HuH-7 (cell line): ENCODE measurements around the gene GAL3ST2.
"Not testable (repeated sequence)": the region's sequence is repeated elsewhere in the genome, so short reads cannot be mapped to it uniquely, and the experiment has no call there.

Source experiments
- DNase-seq: peaks from one replicate; pipeline ENCODE4 v3.0.0; 2011; ENCODE audit warnings: low spot score

Gene GAL3ST2

DNA sequence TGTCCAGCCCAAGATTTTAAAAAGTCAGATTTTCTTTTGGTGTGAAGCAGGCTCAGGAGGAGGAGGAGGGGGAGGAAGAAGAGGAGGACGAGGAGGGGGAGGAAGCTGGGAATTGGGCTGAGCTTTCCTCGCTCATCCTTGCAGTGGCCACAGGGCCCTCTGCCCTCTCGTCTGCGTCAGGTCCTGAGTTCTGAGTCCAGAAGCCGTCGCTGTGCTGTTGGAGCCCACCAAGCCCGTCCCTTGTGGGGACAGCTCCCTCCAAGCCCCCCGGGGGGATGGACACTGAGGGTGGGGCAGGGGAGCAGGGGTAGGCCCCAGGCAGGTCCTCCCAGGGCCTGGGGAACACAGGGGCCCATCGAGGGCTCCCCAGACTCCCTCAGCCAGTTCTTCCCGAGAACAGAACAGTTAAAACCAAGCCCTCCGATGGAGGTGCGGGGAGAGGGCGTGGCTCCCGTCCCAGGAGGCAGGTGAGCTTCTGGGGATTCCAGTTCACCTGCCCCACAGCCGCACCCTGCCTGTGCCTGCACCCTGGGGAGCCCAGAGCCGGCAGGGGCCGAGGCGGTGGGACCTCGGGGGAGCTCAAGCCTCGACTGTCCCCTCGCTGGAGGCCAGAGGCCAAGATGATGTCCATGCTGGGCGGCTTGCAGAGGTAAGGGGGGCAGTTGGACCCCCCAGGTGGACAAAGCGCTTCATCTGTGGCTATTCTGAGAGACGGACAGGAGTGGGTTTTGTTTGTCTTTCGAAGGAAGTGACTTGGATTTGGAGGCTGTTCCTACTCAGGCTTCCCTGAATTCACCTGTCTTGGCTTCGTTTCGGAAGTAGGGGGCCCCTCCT is at the start of gene GAL3ST2:
TSS of gene GAL3ST2 (plus strand) at position 487 of the 834 bp plus-strand sequence. CDS start at position 621, 134 bp downstream.
- DNase-seq, result no peak

DNA sequence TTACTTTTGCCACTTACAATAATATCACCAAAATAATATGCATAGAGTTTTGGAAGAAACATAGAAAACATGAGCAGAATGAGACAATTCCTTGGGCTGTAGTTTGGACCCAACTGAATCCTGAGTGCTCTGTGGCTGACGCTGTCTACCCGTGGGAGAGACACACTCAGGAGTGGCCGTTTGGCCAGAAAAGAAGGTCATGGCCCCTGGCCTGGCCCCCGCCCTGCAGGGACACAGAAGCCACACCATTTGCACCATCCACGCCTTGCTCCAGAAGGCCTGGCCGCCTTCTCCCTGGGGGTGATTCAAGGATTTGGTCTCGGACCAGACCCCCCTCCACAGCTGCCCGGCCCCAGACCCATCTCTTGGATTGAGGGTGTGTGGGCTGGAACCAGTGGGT is 48.6 kb upstream of the GAL3ST2 start:
- no peak for DNase-seq

DNA sequence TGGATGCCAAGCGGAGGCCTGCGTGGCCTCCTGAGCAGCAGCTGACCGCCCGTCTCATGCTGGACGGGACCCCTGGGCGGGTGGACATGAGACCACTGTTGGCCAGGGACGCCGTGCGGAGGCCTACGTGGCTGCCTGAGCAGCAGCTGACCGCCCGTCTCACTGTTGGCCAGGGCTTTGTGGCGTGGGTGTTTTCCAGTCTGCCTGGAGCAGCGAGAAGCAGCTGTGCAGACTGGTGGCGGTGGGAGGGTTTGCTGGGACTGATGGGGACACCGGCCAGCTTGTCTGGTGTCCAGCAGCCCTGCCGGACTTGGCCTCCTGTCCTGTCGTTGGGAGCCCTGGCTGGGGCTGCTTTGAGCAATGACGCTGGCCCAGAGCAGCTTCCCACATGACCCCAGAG is 48.0 kb upstream of the GAL3ST2 start:
- DNase-seq, result no peak

DNA sequence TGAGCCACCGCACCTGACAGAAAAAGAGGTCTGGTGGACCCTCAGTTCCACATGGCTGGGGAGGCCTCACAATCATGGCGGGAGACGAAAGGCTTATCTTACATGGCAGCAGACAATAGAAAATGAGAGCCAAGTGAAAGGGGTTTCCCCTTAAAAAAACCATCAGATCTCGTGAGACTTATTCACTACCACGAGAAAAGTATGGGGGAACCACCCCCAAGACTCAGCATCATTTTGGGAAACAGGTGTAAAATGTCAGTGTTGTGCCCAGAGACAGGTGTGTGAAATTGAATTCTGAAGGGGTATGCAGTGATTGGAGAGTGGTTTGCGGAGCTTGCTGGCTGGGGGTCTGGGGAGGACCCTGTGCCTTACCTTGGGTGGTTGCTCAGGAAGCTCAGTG is 46.8 kb upstream of the GAL3ST2 start:
- DNase-seq, result no peak

DNA sequence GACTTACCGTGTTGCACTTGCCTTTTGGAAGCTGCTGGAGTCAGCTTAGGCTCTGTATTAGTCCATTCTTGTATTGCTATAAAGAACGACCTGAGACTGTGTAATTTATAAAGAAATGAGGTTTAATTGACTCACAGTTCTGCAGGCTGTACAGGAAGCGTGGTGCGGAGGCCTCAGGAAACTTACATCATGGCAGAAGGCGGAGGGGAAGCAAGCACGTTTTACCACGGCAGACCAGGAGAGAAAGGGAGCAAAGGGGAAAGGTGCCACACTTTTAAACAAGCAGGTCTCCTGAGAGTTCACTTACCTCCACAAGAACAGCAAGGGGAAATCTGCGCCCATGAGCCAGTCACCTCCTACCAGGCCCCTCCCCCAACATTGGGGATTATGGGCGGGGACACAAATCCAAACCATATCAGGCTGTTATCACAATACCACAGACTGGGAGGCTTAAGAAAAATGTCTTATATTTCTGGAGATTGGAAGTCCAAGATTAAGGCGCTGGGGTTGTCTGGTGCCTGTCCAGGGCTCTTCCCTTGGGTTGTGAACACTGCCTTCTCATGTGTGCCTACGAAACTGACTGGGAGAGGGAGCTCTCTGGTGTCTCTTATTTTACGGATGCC is 45.8 kb upstream of the GAL3ST2 start:
- no peak for DNase-seq

GRCh38 chr2:241732513-241733186 is 44.0 kb upstream of the GAL3ST2 start:
- DNase-seq, result not testable (repeated sequence)

DNA sequence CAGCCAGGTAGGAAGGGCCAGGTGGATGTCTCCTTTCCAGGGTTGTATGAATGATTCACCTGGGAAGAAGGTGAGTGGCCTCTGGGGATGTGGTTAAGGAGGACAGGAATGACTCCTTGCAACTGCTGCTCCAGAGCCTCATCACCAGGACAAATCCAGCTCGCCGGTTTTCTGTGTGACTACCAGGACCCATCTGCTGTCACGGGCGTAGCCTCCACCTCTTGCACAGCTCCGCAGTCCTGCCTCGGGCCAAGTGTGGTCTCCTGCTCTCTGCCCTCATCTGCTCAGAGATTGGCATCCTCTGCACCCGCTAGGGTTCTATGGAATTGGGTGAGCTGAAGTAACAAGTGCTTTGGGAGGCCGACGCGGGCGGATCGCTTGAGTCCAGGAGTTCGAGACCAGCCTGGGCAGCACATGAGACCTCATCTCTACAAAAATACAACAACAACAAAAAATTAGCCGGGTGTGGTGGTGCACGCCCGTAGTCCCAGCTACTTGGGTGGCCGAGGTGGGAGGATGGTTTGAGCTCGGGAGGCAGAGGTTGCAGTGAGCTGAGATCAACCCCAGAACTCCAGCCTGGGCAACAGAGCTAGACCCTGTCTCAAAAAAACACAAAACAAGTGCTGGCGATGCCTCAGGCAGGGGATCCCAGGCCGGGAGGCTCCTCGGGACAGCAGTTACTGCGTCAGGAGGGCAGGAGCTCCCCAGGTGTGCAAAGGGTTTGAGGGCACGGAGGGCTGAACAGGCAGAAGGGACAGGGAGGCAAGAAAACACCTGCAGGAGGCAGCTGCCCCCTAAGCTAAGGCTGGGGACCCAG is 43.0 kb upstream of the GAL3ST2 start:
- DNase-seq, result no peak

DNA sequence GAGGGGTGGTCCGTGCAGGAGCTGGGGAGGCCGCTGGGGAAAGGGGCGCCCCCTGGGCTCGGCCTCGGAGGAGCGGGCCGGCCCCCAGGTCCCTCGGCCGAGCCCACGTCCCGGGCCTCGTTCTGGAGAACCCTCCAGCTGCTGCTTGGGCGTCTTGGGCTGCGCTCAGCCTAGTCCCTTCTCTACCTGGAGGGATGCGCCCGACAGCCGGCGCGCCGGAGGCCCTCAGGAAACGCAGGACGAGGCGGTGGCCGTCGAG is 42.5 kb upstream of the GAL3ST2 start:
- no peak for DNase-seq

GRCh38 chr2:241734467-241735208 is 42.0 kb upstream of the GAL3ST2 start, which contains the start of gene D2HGDH:
D2HGDH (plus strand) TSS chr2:241734630; CDS start chr2:241735225, 595 bp downstream.
- DNase-seq, result peak; percentile 87

- no peak for DNase-seq
Observed at GRCh38 chr2:241736111-241736510, 40.5 kb upstream of the GAL3ST2 start.

DNA sequence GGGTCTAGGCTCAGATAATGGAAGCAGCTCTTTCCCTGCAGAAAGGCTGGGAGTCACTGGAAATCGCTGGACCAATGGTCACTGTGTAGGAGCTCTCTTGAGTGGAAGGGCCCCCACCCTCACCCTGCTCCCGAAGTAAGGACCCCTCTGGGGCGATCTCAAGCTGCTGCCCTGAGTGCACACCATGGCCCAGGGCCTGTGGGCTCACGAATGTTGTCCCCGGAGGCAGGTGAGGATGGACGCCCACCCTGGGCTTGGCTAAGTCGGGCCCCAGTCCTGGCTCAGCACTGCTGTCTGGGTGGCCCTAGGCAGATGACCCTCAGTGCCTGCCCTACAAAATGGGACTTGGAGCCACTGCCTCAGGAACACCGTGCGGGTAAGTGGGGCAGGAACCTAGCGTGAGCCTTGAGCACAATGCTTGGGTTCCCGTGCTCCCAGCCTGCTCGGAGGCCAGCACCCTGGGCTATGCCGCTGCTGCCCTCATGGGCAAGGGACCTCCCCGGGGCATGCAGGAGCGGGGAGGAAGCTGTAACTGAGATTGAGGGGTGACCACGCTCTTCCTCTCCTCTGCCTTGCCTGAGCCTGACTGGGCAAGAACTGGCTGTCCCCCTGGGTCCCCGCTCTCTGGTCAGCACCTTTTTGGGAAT is 38.5 kb upstream of the GAL3ST2 start:
- DNase-seq, result no peak

GRCh38 chr2:241739177-241739576 is 37.4 kb upstream of the GAL3ST2 start:
- DNase-seq, result no peak

- DNase-seq, result no peak
Observed at GRCh38 chr2:241739651-241740050, 37.0 kb upstream of the GAL3ST2 start.

DNA sequence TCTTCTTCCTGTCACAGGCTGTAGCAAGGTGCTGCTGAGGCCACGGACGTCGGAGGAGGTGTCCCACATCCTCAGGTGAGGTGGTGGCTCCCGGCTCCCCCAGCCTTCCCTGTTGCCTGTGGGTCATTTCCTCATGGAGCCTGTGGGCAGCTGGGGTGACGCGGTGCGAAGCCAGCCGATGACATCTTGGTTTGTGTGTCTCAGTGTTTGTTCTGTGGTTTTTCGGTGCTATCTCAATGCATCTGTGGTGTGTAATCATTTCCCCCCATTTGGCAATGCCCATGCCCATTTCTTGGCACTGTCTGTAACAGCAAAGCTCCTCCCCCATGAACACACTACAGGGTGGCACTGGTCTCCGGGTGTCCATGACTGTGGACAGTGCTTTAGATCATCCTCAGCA is 35.6 kb upstream of the GAL3ST2 start:
- no peak for DNase-seq

- DNase-seq, result no peak
Observed at GRCh38 chr2:241742320-241742939, 34.2 kb upstream of the GAL3ST2 start.

DNA sequence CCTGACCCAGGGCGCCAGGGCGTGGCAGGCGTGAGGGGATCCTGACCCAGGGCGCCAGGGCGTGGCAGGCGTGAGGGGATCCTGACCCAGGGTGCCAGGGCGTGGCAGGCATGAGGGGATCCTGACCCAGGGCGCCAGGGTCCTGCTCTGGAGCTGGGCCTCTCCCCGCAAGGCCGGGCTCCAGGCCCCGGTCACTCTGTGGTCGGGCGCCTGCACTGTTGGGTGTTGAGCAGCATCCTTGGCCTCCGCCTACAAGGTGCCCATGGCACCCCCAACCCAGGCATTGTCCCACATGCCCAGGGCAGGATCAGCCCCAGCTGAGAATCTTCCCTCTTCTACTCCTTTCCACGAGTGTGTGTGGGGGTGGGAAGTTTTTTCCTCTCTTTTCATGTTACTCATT is 33.6 kb upstream of the GAL3ST2 start:
- not testable (repeated sequence) for DNase-seq

DNA sequence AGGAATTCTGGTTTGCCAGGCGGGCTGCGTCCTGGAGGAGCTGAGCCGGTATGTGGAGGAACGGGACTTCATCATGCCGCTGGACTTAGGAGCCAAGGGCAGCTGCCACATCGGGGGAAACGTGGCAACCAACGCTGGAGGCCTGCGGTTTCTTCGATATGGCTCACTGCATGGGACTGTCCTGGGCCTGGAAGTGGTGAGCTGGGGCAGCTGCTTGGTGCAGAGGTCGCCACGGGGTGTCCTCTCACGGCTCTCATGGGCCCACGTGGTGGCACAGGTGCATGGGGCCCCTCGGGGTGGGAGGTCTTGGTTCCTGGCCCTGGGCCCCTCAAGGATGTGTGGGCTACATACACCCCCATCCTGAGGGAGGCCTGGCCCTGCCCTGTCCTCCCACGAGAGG is 33.0 kb upstream of the GAL3ST2 start:
- DNase-seq, result no peak

DNA sequence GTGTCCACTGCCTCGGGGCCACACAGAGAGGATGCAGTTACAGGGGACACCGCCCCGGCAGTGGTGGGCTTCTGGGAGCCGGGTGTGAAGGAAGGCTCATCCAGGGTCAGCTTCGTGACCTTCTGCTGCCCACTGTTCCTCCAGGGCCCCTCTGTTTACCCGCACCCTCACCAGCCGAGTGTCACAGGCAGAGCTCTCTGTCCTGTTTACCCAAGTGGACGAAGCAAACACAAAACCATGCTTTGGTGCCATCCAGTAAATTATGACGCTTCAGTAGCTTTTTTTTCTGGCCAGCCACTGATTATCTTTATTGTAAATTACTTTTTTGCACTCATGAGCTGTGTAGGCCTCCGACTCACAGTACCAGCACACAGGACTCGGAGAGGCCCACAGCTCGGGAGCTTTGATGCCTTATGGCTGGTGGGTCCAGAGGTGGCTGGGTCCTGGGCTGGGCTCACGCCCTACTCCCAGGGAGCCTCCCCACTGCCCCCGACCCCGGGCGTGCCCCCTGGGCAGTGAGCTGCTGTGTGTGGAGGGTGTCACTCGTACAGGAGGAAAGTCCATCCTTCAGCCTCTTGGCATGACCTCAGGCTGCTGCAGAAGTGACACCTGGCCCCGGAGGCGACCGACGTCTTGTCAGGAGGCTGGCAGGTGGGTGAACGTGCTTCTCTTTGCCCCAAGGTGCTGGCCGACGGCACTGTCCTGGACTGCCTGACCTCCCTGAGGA is 32.4 kb upstream of the GAL3ST2 start:
- no peak for DNase-seq

GRCh38 chr2:241745276-241745675 is 31.3 kb upstream of the GAL3ST2 start:
- no peak for DNase-seq

GRCh38 chr2:241746084-241746483 is 30.5 kb upstream of the GAL3ST2 start:
- DNase-seq, result no peak
